ENCODE results near the gene KLHL3. TPM values are rescaled to one million over a fixed set of nuclear protein-coding genes. Genes with fewer than 3 reads are reported as not detected.

KLHL3 gene
- total RNA-seq, 2 donors from 2014 or later = 4.4 to 6.3 TPM

DNA sequence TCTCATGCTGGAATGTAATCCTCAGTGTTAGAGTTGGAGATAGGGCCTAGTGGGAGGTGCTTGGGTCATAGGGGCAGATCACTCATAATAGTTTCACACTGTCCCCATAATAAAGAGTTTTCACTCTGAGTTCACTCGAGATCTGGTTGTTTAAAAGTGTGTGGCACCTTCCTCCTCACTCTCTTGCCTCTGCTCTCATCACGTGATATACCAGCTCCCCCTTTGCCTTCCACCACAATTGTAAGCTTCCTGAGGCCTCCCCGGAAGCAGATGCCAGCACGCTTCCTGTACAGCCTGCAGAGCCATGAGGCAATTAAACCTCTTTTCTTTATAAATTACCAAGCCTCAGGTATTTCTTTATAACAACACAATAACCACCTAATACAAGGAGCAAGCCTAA is 3.8 kb upstream of the KLHL3 start:
- Histone ChIP-seq H3K9ac (ENCODE audit: low read depth in 2 of 2, low read length in 2 of 2) (no peak overlapping the region), H3K36me3 (no peaks in the 10 kb centered on the region), H3K4me1 (no peaks in the 10 kb centered on the region), H3K9me3 (no peaks in the 10 kb centered on the region), H3K4me3 (no peak overlapping the region), H3K27ac (no peak overlapping the region), H3K27me3 (no peaks in the 10 kb centered on the region)
- no peak for DNase-seq
- intact Hi-C loops (cut with DNase I) = loop anchor here (10.0 kb wide), 1 partner anchor 115 kb away; no protein-coding TSS in a partner anchor
- TF ChIP-seq CTCF (IDR thresholded peaks at IDR 0.05) = no peak

GRCh38 chr5:137738947-137739346 is 3.1 kb upstream of the KLHL3 start:
- intact Hi-C loops (cut with DNase I) = no loop called here
- H3K27me3 ChIP-seq = no peaks in the 10 kb centered on the region

GRCh38 chr5:137737349-137738131 is 1.7 kb upstream of the KLHL3 start:
- Histone ChIP-seq H3K4me3 (no peak overlapping the region), H3K9me3 (no peaks in the 10 kb centered on the region), H3K4me1 (no peaks in the 10 kb centered on the region), H3K27ac (peak overlapping the region; percentile 42), H3K36me3 (no peaks in the 10 kb centered on the region), H3K9ac (ENCODE audit: low read depth in 2 of 2, low read length in 2 of 2) (no peak overlapping the region), H3K27me3 (no peaks in the 10 kb centered on the region)
- peak; percentile 63 for DNase-seq
- intact Hi-C loops (cut with DNase I) = no loop called here
- no peak for TF ChIP-seq CTCF (IDR thresholded peaks at IDR 0.05)

More at GRCh38 chr5:137738947-137739346, 3.1 kb upstream of the KLHL3 start:
- Histone ChIP-seq H3K4me3 (no peak overlapping the region), H3K9ac (ENCODE audit: low read depth in 2 of 2, low read length in 2 of 2) (no peak overlapping the region), H3K9me3 (no peaks in the 10 kb centered on the region), H3K27ac (no peak overlapping the region), H3K36me3 (no peaks in the 10 kb centered on the region), H3K4me1 (no peaks in the 10 kb centered on the region)
- DNase-seq = no peak
- TF ChIP-seq CTCF (IDR thresholded peaks at IDR 0.05) = no peak

DNA sequence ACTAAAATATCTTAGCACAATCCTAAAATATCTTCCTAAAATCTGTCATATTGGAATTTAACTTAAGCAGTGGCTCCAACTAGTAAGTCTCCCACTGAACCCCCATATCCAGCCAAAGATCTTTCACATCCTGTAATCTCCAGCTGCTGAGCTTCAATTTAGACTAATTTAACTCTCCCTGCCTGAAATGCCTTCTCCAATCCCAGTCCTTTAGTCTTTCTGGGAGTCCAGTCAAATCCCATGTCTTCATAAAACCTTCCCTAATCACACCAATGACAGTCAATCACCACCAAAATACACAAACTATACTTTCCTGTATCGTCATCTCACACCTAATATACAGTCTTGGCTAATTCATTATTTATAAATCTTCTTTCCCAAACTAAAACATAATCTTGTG is 607 bp upstream of the KLHL3 start:
- Histone ChIP-seq H3K36me3 (no peaks in the 10 kb centered on the region), H3K27me3 (no peaks in the 10 kb centered on the region), H3K4me3 (no peak overlapping the region), H3K27ac (peak overlapping the region; percentile 52), H3K4me1 (no peaks in the 10 kb centered on the region), H3K9ac (ENCODE audit: low read depth in 2 of 2, low read length in 2 of 2) (peak overlapping the region in 1 of 2 donors; percentile 52), H3K9me3 (no peaks in the 10 kb centered on the region)
- intact Hi-C loops (cut with DNase I) = no loop called here
- TF ChIP-seq CTCF (IDR thresholded peaks at IDR 0.05) = no peak
- DNase-seq = no peak

DNA sequence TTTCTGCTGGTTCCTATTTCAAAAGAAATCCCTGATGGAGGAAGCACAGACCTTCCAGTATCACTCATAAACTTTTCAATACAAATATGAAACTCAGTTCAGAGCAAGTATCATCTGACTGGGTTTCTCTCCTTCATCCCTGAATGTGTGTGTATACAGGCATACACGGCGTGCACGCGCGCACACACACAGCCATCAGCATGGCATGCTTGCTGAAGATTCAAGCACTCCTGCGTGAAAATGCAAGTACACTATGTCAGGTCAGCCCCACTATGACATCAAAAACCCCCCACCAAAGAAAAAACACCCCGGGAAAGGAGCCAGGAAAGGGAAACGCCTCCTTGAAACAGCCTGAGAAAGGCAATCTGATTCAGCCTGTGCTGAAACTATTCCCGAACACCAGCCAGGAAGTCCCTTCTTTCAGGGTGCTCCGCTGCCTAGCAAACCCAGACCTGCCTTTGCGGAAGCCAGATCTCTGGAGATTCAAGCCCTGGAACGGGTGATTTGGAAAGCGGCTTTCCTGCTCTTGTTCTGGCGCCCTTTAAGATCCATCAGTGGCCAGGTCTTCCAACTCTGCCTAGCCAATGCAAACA is 831 bp downstream of the KLHL3 start:
- no peaks in the 10 kb centered on the region for H3K9me3 ChIP-seq
- intact Hi-C loops (cut with DNase I) = loop anchor here (2.0 kb wide), 1 partner anchor 72 kb away; no protein-coding TSS in a partner anchor
- H3K36me3 ChIP-seq = no peaks in the 10 kb centered on the region
- DNase-seq = peak; percentile 55
- peak overlapping the region; percentile 52 for H3K27ac ChIP-seq
- no peak for TF ChIP-seq CTCF (IDR thresholded peaks at IDR 0.05)
- H3K9ac ChIP-seq (ENCODE audit: low read depth in 2 of 2, low read length in 2 of 2) = peak overlapping the region; percentile 54 to 75
- H3K4me1 ChIP-seq = no peaks in the 10 kb centered on the region
- H3K4me3 ChIP-seq = peak overlapping the region; percentile 38
- no peaks in the 10 kb centered on the region for H3K27me3 ChIP-seq

Measured in colonic mucosa (tissue), 4 donors.